HG03135 (cell line): ENCODE data around the gene BRD1.

Source experiments
- ATAC-seq: cut with Tn5 transposase; IDR thresholded peaks from one replicate; pipeline ENCODE4 v1.9.1; 2021; ENCODE audit warnings: mild to moderate bottlenecking, moderate library complexity; ENCODE audit not compliant: unreplicated experiment

The BRD1 gene

DNA sequence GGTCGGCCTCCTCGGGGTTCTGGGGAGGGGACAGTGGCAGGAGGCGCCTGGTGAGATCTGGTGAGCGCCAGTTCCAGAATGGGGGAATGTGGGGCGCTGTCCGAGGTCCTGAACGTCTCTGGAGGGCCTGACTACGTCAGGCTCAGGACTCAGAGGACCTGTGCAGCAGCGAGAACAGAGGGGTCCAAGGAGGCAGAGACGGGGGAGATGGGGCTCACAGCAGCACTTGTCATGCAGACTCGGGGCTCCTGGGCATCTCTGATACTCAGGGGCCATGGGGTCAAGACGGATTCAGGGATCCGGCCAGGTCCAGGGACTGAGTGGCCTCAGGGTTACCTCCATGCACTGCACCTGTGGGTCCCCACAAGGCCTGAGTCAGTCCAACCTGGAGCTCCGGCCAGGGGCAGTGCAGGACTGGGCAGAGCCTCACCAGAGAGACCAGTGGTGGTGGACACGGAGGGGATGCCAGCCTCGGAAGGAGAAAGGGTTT lies 92.2 kb downstream of the BRD1 start:
- no peak for ATAC-seq

GRCh38 chr22:49734882-49735281 lies 92.8 kb downstream of the BRD1 start:
- no peak for ATAC-seq

DNA sequence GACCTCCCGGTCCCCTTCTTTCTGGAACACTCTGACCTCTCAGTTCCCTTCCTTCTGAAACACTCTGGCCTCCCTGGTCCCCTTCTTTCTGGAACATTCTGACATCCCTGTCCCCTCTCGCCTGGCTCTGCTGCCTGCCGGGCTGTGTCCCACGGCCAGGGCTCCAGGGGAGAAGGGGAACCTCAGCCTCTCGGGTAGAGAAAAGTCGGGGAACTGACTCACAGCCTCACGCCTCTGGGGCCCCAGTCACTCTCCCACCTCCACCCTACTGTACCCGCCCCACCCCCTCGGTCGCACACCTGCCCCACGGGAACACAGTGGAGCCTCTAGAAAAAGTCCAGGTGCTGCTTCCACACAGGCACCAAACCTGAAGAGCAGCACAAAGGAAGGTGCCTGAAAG lies 93.3 kb downstream of the BRD1 start:
- ATAC-seq: no peak

- ATAC-seq: no peak
Measured at GRCh38 chr22:49733631-49734030, 94.0 kb downstream of the BRD1 start.

DNA sequence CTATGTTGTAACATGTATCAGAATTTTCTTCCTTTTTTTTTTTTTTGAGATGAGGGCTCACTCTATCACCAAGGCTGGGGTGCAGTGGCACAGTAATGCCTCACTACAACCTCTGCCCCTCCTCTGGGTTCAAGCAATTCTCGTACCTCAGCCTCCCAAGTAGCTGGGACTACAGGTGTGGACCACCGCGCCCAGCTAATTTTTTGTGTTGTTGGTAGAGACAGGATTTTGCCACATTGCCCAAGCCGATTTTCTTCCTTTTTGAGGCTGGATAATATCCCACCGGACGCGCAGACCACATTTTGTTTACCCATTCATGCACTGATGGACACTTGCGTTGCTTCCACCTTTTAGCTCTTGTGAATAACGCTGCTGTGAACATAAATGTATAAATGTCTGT lies 97.0 kb downstream of the BRD1 start:
- ATAC-seq: no peak

DNA sequence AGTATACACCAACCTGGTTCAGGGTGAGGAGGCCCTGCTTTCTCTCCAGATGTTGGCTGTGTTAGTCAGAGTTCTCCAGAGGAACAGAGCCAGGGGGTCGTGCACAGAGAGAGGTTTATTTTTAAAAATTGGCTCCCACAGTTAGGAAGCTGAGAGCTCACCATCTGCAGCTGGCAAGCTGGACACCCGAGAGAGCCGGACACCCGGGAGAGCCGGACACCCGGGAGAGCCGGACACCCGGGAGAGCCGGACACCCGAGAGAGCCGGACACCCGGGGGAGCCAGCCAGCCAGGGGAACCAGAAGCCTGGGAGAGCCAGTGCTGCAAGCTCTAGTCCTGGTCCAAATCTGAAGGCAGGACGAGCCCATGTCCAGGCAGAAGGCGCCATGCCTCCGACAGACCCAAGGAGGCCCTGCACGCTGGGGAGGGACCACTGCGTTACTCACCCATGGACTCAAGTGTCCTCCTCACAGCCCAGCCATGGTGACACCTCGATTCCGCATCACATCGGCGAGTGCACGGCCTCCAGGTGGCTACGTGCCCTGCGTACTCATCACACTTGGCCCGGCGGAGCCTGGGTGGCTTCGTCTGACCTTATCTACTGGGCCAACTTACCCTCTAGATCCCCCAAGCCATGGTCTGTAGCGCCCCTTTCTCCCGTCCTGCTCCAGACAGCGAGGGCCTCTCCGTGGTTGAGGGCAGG lies 99.0 kb downstream of the BRD1 start:
- no peak for ATAC-seq

DNA sequence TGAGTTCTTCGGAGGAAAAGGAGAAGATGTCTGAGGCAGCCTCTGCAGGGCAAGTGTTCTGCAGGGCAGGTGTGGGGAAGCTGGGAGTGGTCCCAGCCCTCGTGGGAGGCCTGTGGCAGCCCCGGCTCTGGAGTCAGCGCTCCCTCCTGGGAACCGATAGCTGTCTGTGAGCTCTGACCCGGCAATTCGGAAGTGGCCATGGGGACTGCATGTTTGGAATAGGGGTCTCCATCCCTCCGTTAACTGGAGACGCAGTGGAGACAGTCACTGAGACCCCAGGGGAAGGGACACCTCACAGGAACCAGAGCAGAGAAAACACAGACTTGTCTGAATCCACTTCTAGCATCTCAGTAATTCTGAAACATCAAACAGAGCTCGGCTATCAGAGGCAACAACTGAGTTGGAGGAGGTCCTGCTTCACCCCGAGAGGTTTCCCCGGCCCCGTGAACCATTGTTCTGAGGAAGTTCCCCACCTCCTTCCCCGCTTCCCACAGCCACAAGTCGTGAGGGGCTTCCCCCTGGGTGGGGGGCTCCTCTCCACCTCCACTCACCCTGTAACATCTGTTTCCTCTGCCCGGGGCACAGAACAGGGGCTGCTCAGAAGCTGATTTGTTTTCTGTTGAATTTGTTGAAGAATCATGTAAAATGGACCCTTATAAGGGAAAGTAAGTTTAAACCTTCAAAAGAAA lies 99.6 kb downstream of the BRD1 start:
- ATAC-seq: no peak

DNA sequence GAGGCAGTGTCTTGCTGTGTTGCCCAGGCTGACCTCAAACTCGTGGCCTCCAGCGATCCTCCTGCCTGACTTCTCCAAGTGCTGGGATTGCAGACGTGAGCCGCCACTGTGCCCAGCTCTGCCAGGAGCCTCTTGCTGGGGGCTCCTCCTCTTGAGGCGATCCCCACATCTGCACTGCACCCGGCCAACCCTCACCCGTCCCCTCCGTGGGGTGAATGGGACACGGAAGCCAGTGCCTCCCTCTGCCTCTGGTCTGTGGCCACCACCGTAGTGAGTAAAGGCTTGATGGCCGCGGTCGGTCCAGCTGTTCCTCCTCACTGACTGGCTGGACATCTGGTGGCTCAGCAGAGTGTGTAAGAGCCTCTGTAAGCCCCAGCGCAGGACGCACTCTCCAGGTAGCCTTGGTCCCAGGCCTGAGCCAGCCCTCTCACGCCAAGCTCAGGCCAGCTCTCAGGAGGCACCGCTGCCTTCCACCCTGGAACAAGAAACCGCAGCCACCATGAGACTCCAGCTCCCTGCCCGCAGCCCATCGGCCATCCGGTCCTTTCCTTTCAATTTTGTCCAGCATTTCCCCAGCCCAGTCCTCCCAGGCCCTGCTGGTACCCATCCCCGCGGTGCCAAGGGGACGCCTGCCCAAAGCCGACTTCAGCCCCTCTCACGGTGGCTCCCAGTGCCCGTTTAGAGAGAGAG lies 100.3 kb downstream of the BRD1 start:
- ATAC-seq: no peak

DNA sequence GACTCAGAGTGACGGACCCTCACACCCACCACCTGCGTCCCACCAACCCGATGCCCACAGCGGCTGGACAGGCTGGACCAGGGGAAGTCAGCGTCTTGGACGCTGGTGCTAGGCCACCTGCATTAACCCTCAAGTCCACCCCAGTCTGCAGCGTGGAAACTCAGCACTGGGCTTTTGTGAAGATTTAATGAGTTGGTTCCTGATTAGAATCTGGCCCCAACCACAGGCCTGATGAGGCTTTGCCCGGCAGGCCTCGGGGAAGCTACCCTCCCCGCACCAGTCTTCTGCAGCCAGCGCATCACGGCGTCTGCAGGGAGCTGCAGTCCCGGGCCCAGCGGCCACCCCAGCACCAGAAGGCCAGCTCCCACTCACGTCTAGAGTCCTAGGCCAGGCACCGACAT lies 101.0 kb downstream of the BRD1 start:
- ATAC-seq: no peak

DNA sequence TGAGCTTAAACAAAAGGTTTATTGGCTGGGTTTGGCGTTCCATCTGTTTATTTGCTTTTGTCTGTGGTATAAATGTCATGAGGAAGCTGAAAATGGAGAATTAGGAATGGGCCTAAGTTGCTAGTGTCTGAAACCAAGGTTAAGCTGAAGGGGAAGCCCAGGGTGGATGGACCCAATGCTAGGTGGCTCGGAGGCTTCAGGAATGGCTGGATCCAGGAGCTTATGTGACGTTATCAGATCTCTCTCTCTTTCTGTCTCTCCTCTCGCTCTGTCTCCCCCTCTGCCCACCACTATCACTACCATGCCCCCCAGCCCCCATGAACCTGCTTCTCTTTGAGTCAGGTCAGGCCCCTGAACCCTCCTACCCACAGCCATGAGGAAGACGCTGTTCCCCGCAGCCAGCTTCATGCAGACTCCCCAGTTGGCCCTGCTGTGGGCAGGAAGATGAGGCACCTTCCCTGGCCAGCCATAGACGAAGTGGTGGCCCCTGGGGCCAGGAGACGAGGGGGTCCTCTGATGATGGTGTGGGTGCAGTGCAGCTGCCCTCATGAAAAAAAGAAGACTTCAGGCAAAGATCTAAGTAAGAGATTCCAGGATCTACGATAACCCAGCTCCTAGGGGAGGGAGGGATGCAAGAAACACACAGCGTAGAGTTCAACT lies 101.5 kb downstream of the BRD1 start:
- no peak for ATAC-seq

DNA sequence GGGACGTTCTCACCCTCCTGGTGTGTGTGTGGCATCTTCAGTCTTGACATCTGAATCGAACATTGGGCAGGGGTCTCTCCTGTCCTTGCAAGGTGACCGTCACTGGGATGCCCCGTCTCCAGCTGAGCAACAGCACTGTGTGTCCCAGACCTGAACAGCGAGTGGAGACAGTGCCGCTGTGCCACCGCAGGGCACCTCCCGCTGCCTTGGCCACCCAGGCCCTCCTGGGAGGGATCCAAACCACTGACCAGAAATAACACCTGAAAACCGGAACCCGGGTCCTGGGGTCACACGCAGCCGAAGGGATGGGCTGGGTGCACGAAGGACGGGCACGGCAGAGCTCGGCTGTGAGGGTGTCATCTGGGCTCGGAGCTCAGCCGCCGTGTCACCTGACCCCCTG lies 102.2 kb downstream of the BRD1 start:
- no peak for ATAC-seq

DNA sequence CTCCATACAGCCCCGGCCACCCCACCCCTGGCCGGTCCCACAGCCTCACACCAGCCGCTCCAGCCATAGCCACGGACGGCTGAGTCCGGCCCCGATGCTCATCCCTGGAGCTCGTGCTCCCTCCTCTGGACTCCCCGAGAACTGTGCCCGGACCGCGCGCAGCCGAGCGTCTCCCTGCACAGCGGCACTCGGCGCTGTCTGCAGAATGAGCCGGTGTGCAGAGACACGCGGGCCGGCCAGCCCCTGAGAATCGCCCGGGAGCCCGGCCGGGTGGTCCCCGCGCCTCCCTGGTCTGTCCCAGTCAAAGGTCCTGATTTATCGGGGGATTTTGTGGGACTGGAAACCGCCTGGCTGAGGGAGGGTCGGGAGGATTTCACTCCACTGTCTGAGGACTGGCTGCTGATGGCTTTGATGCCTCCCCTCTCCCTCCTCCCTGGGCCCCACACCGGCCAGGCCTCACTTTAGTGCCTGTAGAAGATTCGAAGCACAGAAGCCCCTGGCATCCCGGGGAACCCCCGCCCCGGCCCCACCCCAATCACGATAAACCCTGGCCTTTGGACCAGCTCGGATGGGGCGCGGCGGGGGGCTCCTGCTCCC lies 102.7 kb downstream of the BRD1 start:
- ATAC-seq: no peak

- ATAC-seq: no peak
Measured at GRCh38 chr22:49724030-49724892, 103.4 kb downstream of the BRD1 start.

GRCh38 chr22:49723478-49724029 lies 104.1 kb downstream of the BRD1 start:
- ATAC-seq: no peak
